Kidney (tissue), 14 donors: ENCODE data around the gene ERCC6. TPM values are rescaled to one million over a fixed set of nuclear protein-coding genes. Genes with fewer than 3 reads are reported as not detected.

Source experiments
- DNase-seq, 5 donors: peaks; one replicate each; pipeline ENCODE4 v3.0.0-alpha.2; 2013 to 2020
- FAIRE-seq: peaks from 2 replicates; lab custom pipeline; 2012; peaks lifted over from hg19 to GRCh38; lab: Jason Lieb, UNC
- H3K27ac ChIP-seq, 2 donors: one replicate each; pipeline ENCODE4 v1.7.0; 2013; ENCODE audit warnings: low read depth in 2 of 2, low read length in 2 of 2, inconsistent platforms in 1 of 2
- H3K27me3 ChIP-seq: one replicate; pipeline ENCODE4 v1.7.1; 2013; ENCODE audit warnings: low read length, inconsistent platforms; ENCODE audit not compliant: control insufficient read depth, insufficient read depth
- H3K36me3 ChIP-seq, 3 donors: one replicate each; pipeline versions ENCODE4 v1.7.0 to v1.7.1; 2013; ENCODE audit warnings: low read length in 3 of 3, control low read depth in 1 of 3, inconsistent platforms in 1 of 3; ENCODE audit not compliant: insufficient read depth in 3 of 3, control insufficient read depth in 2 of 3
- H3K4me1 ChIP-seq, 3 donors: one replicate each; pipeline versions ENCODE4 v1.7.0 to v1.7.1; 2013; ENCODE audit warnings: low read length in 3 of 3, inconsistent platforms in 1 of 3, low read depth in 1 of 3; ENCODE audit not compliant: control insufficient read depth in 2 of 3, insufficient read depth in 2 of 3
- H3K4me3 ChIP-seq, 3 donors: one replicate each; pipeline versions ENCODE4 v1.7.0 to v1.8.1; 2013; ENCODE audit warnings: low read length in 3 of 3, control low read depth in 1 of 3, inconsistent platforms in 1 of 3
- H3K9ac ChIP-seq, 3 donors: one replicate each; pipeline versions ENCODE4 v1.7.0 to v1.7.1; 2013; ENCODE audit warnings: low read length in 3 of 3, control low read depth in 1 of 3, inconsistent platforms in 1 of 3
- H3K9me3 ChIP-seq, 3 donors: one replicate each; pipeline versions ENCODE4 v1.7.0 to v1.7.1; 2013; ENCODE audit warnings: low read length in 3 of 3, control low read depth in 1 of 3, inconsistent platforms in 1 of 3; ENCODE audit not compliant: control insufficient read depth in 2 of 3, insufficient read depth in 1 of 3
- intact Hi-C: fragments of 100-400 bp; cut with DNase I; formaldehyde crosslinking; loops from one replicate; pipeline ENCODE4 v1.11.1; 2022
- polyA plus RNA-seq: library from polyadenylated mRNA; stranded (reverse); fragments of 350-450 nt; fragmentation: Illumina TruSeq; extraction: RNeasy Lipid Tissue Mini Kit (QIAGEN cat#74804); gene quantifications from one replicate; pipeline ENCODE4 v1.2.3, GENCODE V29; 2014; ENCODE audit warnings: low read depth, low replicate concordance; ENCODE audit not compliant: insufficient read depth
- total RNA-seq: library from RNA; stranded (reverse); fragmentation: NEBNext Ultra II Directional; extraction: Animal tissue kit (Norgen Biotek cat#: 25700); gene quantifications from one replicate; pipeline ENCODE4 v1.2.1, GENCODE V29; 2021
- TF ChIP-seq, protein P1 (sequence below): IDR thresholded peaks from 3 replicates; pipeline ENCODE4 v1.5.1; 2012; ENCODE audit warnings: mild to moderate bottlenecking, moderate library complexity, borderline replicate concordance; ENCODE audit not compliant: insufficient read depth; ENCODE audit errors: extremely low read depth
- donor health status: control.
- donor health status: control.
- donor health status: control.
- donor health status: control.
- donor health status: control.
- donor health status: DM: yes; HTN: yes; CAD: no.
- donor health status: Normal renal cell carcinoma (clear cell type).

The ERCC6 gene
- total and polyA plus RNA-seq, 2 donors from 2014 or later, result 5.0 to 33.2 TPM

DNA sequence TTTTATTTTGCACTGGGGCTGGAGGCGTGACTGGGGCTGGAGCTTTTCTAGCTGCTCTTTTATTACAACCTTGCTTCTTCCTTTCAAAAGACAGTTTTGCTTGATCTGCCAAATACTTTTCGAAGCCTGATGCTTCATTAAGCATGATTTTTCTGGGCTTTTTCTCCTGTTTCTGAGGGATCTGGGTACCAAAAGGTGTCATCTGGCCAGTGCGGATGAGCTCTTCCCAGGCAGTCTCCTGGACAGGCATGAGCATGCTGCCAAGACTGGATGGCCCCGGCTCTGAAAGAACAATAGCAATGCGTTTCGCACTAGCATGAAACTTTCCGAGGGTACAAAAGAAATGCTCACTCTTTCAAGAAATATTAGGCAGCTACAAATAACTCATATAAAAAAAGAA lies 14.4 kb downstream of the ERCC6 start:
- TF ChIP-seq, protein P1, sequence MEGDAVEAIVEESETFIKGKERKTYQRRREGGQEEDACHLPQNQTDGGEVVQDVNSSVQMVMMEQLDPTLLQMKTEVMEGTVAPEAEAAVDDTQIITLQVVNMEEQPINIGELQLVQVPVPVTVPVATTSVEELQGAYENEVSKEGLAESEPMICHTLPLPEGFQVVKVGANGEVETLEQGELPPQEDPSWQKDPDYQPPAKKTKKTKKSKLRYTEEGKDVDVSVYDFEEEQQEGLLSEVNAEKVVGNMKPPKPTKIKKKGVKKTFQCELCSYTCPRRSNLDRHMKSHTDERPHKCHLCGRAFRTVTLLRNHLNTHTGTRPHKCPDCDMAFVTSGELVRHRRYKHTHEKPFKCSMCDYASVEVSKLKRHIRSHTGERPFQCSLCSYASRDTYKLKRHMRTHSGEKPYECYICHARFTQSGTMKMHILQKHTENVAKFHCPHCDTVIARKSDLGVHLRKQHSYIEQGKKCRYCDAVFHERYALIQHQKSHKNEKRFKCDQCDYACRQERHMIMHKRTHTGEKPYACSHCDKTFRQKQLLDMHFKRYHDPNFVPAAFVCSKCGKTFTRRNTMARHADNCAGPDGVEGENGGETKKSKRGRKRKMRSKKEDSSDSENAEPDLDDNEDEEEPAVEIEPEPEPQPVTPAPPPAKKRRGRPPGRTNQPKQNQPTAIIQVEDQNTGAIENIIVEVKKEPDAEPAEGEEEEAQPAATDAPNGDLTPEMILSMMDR, result no peak
- Histone ChIP-seq H3K9ac (no peak overlapping the region), H3K4me1 (peaks cover 0 to 19% (median 11%) of the 10 kb centered on the region in 3 donors), H3K4me3 (no peak overlapping the region), H3K36me3 (peaks cover 8 to 33% (median 22%) of the 10 kb centered on the region in 3 donors), H3K9me3 (no peaks in the 10 kb centered on the region), H3K27me3 (no peaks in the 10 kb centered on the region), H3K27ac (no peak overlapping the region)
- intact Hi-C loops, result no loop called here
- DNase-seq, result no peak
- FAIRE-seq, result no peak

DNA sequence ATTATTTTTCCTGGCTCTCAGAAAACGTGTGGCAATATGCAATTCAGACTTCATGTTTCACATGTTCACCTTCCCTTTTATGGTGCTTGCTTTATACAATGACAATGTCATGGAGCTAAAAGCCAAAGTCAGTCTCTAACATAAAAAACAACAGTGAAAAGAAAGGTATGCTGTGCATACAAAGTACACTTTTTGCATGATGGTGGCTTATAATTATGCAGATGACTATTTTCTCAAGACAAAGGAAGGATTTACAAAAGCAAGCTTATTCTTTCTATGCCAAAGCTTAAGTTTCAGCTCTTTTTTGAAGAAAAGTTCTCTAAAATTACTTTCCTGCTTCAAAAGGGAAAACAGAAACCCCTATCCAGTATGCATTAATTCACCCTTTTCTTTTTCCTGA lies 15.6 kb downstream of the ERCC6 start:
- intact Hi-C loops, result no loop called here
- Histone ChIP-seq H3K4me1 (peaks cover 0 to 24% (median 11%) of the 10 kb centered on the region in 3 donors), H3K27me3 (no peaks in the 10 kb centered on the region), H3K9me3 (no peaks in the 10 kb centered on the region), H3K27ac (no peak overlapping the region), H3K36me3 (peaks cover 8 to 32% (median 16%) of the 10 kb centered on the region in 3 donors), H3K4me3 (no peak overlapping the region), H3K9ac (no peak overlapping the region)
- FAIRE-seq (no peak), DNase-seq (no peak)
- TF ChIP-seq, protein P1, result no peak

DNA sequence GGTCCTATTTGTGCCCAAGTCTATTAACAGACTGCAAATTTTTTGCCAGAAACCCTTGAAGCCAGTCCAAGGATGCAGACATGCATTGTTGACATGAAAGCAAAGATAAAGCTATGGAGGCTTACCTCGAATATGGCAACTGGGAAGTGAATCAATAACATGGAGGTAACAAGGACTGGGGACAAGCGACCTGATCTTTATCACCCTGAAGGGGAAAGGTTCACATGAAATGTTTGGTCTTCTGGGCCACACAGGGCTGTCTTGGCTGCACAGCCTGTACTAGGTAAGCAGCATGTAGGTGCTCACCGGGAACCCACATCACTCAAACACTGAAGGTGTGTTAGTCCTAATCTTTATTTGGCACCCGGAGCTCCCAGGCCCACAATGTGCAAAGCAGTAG lies 17.9 kb downstream of the ERCC6 start:
- H3K4me1 ChIP-seq, result peaks cover 0 to 24% (median 11%) of the 10 kb centered on the region in 3 donors
- no peaks in the 10 kb centered on the region for H3K27me3 ChIP-seq
- intact Hi-C loops, result no loop called here
- H3K9ac ChIP-seq, result no peak overlapping the region
- H3K9me3 ChIP-seq, result no peaks in the 10 kb centered on the region
- no peak overlapping the region for H3K4me3 ChIP-seq
- no peak for DNase-seq
- FAIRE-seq, result no peak
- TF ChIP-seq, protein P1, result no peak
- H3K27ac ChIP-seq, result no peak overlapping the region
- peaks cover 5 to 23% (median 12%) of the 10 kb centered on the region in 3 donors for H3K36me3 ChIP-seq

DNA sequence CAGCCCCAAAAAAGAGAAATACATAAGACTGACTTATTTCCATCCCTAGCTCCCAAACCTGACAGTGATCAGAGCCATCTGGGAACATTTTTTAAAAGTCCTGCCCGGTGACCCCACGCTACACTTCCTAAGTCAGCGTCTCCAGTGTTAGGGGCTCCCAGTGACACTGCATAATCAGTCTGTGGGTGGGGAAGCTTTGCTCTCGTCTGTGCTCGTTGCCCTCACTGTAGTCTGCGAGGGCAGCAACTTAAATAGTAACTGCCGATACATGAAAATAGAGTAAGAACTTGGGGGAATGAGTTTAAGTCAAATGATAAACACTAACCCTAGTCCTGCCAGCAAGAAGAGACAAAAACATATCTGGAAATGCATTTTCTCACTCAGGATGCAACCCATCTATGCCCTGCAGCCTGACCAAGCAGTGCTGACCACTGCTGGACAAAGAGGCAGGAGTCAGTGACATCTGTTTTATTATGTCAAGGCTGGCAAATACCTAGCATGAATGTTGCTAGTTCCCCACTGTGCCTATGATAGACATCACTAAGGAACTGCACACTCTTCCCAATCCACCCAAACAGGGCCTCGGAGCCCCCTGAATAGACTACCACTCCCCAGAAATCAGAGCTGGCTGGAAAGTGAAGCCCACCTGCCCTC lies 18.7 kb downstream of the ERCC6 start:
- Histone ChIP-seq H3K27ac (peak overlapping the region; percentile 13 to 64), H3K9ac (no peak overlapping the region), H3K36me3 (peaks cover 1 to 18% (median 16%) of the 10 kb centered on the region in 3 donors), H3K9me3 (no peaks in the 10 kb centered on the region), H3K4me1 (peaks cover 0 to 24% (median 11%) of the 10 kb centered on the region in 3 donors), H3K27me3 (no peaks in the 10 kb centered on the region), H3K4me3 (no peak overlapping the region)
- TF ChIP-seq, protein P1, result no peak
- intact Hi-C loops, result no loop called here
- FAIRE-seq, result no peak
- DNase-seq, result peak in 1 of 5 donors; percentile 9
